Breast epithelium (tissue), 4 donors: ENCODE measurements around the gene POLA1. TPM values are rescaled to one million over a fixed set of nuclear protein-coding genes. Genes with fewer than 3 reads are reported as not detected.

Source experiments
- DNase-seq, 2 donors: peaks; one replicate each; pipeline ENCODE4 v3.0.0-alpha.2; 2019; ENCODE audit warnings: low spot score in 2 of 2
- H3K27ac ChIP-seq, 2 donors: fragments of 200-600 bp; sonication (generic) in 1 of 2; one replicate each; pipeline ENCODE4 v1.5.1; 2016 to 2019; ENCODE audit warnings: mild to moderate bottlenecking in 1 of 2
- H3K27me3 ChIP-seq, 2 donors: fragments of 200-600 bp; sonication (generic) in 1 of 2; one replicate each; pipeline versions ENCODE4 v1.5.1 to v1.6.0; 2017 to 2019; ENCODE audit warnings: control low read depth in 1 of 2, mild to moderate bottlenecking in 1 of 2
- H3K36me3 ChIP-seq: fragments of 200-600 bp; one replicate; pipeline ENCODE4 v1.5.1; 2019
- H3K4me1 ChIP-seq, 2 donors: fragments of 200-600 bp; sonication (generic); one replicate each; pipeline ENCODE4 v1.5.1; 2016 to 2019; ENCODE audit warnings: control low read depth in 1 of 2
- H3K4me3 ChIP-seq, 3 donors: fragments of 200-600 bp; sonication (generic); 1 replicate in 2 of 3; 2 replicates in 1 of 3; pipeline ENCODE4 v1.5.1; 2016 to 2019; ENCODE audit warnings: mild to moderate bottlenecking in 3 of 3, moderate library complexity in 2 of 3
- H3K9me3 ChIP-seq, 2 donors: fragments of 200-600 bp; sonication (generic) in 1 of 2; one replicate each; pipeline ENCODE4 v1.5.1; 2016 to 2019; ENCODE audit warnings: control low read depth in 1 of 2
- CTCF ChIP-seq, 3 donors: fragments of 450-650 bp; IDR thresholded peaks; one replicate each; pipeline ENCODE4 v1.5.1; 2016 to 2017; ENCODE audit warnings: antibody characterized with exemption in 3 of 3, mild to moderate bottlenecking in 3 of 3, moderate library complexity in 3 of 3
- POLR2A ChIP-seq: fragments of 450-650 bp; IDR thresholded peaks from one replicate; pipeline ENCODE4 v1.6.1; 2016; ENCODE audit warnings: antibody characterized with exemption, mild to moderate bottlenecking, moderate library complexity
- POLR2AphosphoS5 ChIP-seq, 3 donors: sonication (generic); formaldehyde crosslinking; IDR thresholded peaks; one replicate each; pipeline ENCODE4 v1.6.1; 2017; ENCODE audit warnings: antibody characterized with exemption in 3 of 3
- intact Hi-C: fragments of 100-400 bp; cut with DNase I; formaldehyde crosslinking; loops from one replicate; pipeline ENCODE4 v1.15.1; 2023; ENCODE audit warnings: low total_unique reads
- total RNA-seq, 3 donors: library from RNA; depleted of rRNA; stranded (reverse); fragments of >200 nt; gene quantifications; one replicate each; pipeline ENCODE4 v1.1.0, GENCODE V29; 2016

The POLA1 gene
- total RNA-seq, 3 donors from 2014 or later: 8.2 to 21.8 (median 20.3) TPM

- H3K4me1 ChIP-seq: no peaks in the 10 kb centered on the region
- H3K9me3 ChIP-seq: no peaks in the 10 kb centered on the region
- H3K27ac ChIP-seq: no peak overlapping the region
- no peak for DNase-seq
- H3K36me3 ChIP-seq: no peaks in the 10 kb centered on the region
- peaks cover 0 to 6% of the 10 kb centered on the region in 2 donors for H3K27me3 ChIP-seq
- intact Hi-C loops: no loop called here
- TF ChIP-seq POLR2A: no peak
- TF ChIP-seq POLR2AphosphoS5 (IDR thresholded peaks at IDR 0.05): no peak
- TF ChIP-seq CTCF (IDR thresholded peaks at IDR 0.05): no peak
- no peak overlapping the region for H3K4me3 ChIP-seq
These were observed 261.0 kb downstream of the POLA1 start for GRCh38 chrX:24954732-24955131.

- Histone ChIP-seq H3K27ac (no peak overlapping the region), H3K9me3 (no peaks in the 10 kb centered on the region), H3K27me3 (peaks cover 0 to 6% of the 10 kb centered on the region in 2 donors), H3K4me1 (no peaks in the 10 kb centered on the region), H3K4me3 (no peak overlapping the region), H3K36me3 (no peaks in the 10 kb centered on the region)
- TF ChIP-seq CTCF (IDR thresholded peaks at IDR 0.05) (no peak), POLR2AphosphoS5 (IDR thresholded peaks at IDR 0.05) (no peak), POLR2A (no peak)
- no peak for DNase-seq
- intact Hi-C loops: no loop called here
These were observed 261.7 kb downstream of the POLA1 start for GRCh38 chrX:24955372-24955930.

- no peaks in the 10 kb centered on the region for H3K4me1 ChIP-seq
- intact Hi-C loops: no loop called here
These were observed 263.1 kb downstream of the POLA1 start for GRCh38 chrX:24956828-24957227.

GRCh38 chrX:24961809-24962208 is 268.1 kb downstream of the POLA1 start:
- DNase-seq: no peak
- H3K27me3 ChIP-seq: no peaks in the 10 kb centered on the region
- TF ChIP-seq POLR2AphosphoS5 (IDR thresholded peaks at IDR 0.05) (no peak), POLR2A (no peak), CTCF (IDR thresholded peaks at IDR 0.05) (no peak)
- H3K27ac ChIP-seq: no peak overlapping the region
- intact Hi-C loops: no loop called here
- no peaks in the 10 kb centered on the region for H3K36me3 ChIP-seq
- no peaks in the 10 kb centered on the region for H3K9me3 ChIP-seq
- no peaks in the 10 kb centered on the region for H3K4me1 ChIP-seq
- H3K4me3 ChIP-seq: no peak overlapping the region

More at GRCh38 chrX:24956828-24957227, 263.1 kb downstream of the POLA1 start:
- Histone ChIP-seq H3K9me3 (no peaks in the 10 kb centered on the region), H3K4me3 (no peak overlapping the region), H3K36me3 (no peaks in the 10 kb centered on the region), H3K27ac (no peak overlapping the region), H3K27me3 (peaks cover 0 to 6% of the 10 kb centered on the region in 2 donors)
- peak in 1 of 2 donors; percentile 46 for DNase-seq
- TF ChIP-seq CTCF (IDR thresholded peaks at IDR 0.05): no peak
- TF ChIP-seq POLR2AphosphoS5 (IDR thresholded peaks at IDR 0.05): no peak
- no peak for TF ChIP-seq POLR2A

GRCh38 chrX:24963823-24964222 is 270.1 kb downstream of the POLA1 start:
- intact Hi-C loops: no loop called here
- Histone ChIP-seq H3K27me3 (no peaks in the 10 kb centered on the region), H3K27ac (no peak overlapping the region), H3K4me3 (no peak overlapping the region), H3K36me3 (no peaks in the 10 kb centered on the region), H3K9me3 (no peaks in the 10 kb centered on the region), H3K4me1 (no peaks in the 10 kb centered on the region)
- TF ChIP-seq CTCF (IDR thresholded peaks at IDR 0.05): no peak
- TF ChIP-seq POLR2AphosphoS5 (IDR thresholded peaks at IDR 0.05): no peak
- TF ChIP-seq POLR2A: no peak
- no peak for DNase-seq
